CD4-positive, alpha-beta T cell treated with Interleukin-6 at 100 ng/mL for 8 hours (primary cell): ENCODE results near the gene MAB21L3.

Experiments
- DNase-seq: peaks from one replicate; pipeline ENCODE4 v3.0.0-alpha.2; 2020; ENCODE audit warnings: mixed read lengths, low spot score

The MAB21L3 gene

DNA sequence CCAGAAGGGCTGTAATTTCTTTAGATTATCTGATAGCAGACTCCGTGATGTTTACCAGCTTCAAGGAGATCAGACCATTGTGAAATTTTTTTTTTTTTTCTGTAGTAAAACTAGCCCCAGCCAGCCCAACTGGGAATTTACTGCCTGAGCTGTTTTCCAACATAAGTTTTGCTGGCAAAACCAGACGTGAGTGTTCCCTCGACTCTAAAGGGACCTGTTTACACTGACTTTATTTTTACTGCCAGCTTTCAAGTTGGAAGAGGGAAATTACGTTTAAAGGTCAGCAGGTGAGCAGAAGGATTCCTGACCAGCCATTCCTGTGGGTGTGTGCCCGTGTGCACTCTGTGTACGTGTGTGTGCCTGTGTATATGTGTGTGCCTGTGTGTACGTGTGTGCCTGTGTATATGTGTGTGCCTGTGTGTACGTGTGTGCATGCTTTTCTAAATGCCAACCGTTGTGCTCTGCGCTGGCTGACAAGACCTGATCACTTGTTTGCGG is 374 bp downstream of the MAB21L3 start:
- DNase-seq = no peak

DNA sequence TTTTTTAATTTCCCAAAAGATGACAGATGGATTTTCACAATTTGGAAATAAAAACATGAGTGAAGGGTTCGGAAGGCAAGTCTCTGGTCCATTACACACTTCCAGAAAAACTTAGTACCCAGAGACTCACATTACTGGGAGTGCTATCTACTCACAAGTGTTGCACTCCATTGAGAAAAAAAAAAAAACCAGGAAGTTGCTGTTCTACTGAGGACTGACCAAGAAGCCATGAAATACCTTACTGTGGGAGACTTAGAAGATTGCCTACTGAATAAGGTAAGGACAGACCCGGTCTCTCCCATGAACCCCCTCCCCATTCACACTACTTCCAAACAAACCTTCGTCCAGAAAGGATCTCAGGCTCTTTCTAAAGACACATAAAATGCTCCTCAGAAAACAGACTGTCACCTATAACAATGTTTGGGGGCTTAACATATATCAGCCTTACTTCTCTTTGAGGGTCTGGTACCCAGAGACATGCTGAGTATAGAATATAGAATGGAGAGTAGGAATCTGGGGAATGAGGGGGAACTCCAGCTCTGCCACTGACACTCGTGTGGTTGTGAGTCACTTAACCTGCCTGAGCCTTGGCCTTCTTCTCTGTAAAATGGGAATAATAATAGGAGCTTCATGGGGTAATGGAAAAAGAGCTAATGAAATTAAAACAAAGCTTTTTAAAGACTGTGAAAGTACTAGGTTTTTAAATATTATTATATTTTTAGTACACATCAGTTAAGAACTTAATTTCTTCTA is 1.4 kb downstream of the MAB21L3 start:
- DNase-seq = no peak

DNA sequence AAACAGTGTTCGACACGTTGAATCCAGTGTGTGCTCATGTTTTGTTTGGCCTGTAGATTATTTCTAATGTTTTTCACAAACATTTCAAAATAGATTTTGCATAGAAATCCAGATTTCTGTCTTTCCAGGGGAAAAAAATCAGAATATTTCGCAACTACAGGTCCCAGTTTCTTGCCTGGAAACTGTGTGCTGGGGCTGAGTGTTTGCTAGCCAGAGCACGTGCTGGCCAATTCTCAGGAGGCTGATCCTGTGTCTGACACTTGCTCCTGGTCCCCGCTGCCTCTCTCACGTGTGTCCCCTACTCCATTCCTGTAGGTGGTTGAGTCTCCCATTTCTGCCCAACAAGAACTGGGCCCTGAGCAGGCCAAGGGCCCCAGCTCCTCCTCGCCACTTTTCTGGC is 2.4 kb downstream of the MAB21L3 start:
- no peak for DNase-seq

DNA sequence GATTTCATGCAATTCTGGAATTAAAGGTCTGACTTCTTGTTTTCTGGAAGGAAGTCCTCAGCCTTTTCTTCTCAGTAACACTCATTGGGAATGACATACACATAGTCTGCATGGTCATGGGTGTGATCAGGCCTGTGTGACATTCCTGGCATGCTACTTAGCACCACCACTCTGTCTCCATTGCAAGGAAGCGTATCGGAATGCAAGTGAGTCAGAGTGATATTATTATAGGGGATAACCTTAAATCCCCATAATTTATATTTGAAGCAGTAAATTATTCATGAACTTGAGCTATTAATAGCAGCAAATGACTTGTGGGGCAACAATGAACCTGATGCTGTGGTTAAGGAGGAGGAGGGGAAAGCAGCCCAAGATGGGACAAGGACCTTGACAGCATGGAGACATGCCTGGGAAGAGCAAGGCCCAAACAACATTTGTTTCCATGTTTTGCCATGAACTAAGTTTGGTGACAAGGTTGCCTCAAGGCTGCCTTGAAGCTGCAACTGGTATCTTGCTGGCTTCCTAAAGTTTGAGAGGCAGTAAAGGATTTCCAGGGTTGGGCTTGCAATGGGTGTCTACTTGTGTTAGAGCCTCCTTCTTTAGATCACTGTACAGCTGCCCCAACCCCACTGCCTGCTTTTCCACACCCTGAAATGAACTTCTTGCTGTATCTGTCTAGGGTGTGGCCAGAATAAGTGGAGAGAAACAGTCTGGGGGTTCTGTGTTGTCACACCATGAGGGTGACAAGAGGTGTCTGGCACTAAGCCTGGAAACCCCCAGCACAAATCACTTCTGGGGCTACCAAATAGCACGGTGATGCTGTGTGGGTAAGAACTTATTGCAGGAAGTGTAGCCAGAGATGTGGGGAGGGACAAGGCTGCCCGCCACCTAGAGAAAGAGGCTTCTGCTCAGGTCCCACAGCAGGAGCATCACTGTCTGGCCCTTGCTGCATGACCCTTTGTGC is 4.6 kb downstream of the MAB21L3 start:
- no peak for DNase-seq

GRCh38 chr1:116118471-116118870 is 7.3 kb downstream of the MAB21L3 start:
- DNase-seq = no peak

DNA sequence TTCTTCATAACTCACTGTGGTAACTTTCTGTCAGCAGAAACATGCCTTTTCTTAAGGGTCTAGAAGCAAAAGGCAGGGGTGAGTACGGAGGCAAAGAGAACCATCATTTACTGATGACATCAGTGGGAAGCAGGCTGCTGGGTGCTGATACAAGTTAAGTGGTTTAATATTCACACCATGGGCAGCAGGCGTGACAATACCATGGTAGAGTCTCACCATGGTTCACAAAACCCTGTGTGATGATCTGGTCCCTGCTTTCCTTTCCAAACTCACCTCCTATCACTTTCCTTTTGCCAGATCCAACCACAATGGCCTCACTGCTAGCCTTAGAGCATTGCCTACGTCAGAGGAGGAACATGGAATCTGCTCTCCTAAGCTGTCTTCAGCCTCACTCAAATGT is 8.7 kb downstream of the MAB21L3 start:
- DNase-seq = no peak

DNA sequence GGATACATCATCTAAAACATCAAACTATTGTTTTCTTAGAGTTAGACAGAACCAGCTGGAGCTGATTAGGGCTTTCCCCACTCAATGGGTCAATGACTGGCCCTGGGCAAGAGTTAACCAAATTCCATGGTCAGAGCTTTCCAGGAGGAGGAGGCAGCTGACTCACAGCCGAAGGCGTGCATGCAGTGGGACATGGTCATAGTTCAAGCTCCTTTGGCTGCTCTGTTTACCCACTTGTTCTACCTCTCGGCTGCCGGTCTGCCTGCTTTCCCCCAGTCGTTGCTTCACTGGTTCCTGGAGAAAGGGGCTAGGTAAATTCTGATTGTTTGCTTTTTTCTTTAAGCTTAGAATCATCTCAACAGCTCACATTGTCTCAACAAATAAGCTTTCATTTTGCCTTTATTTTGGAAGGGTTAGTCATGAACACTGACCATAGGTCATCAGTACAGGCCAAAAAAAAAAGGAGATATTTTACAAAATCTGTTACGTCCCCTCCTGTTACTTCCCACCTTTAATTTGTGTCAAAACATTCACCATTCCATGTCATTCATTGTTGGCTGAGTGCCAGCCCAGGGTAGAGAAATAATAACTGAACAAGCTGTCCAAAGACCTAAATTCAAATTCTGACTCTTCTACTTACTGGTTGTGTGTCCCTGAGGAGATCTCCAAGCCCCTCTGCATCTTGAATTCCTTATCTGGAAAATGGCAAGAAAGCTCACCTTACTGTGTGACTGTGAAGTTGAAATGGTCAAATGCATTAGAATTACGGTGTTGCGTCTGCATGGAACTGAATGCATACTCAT is 12.0 kb downstream of the MAB21L3 start:
- DNase-seq = no peak

- no peak for DNase-seq
Observed at GRCh38 chr1:116123837-116124533, 12.8 kb downstream of the MAB21L3 start.

DNA sequence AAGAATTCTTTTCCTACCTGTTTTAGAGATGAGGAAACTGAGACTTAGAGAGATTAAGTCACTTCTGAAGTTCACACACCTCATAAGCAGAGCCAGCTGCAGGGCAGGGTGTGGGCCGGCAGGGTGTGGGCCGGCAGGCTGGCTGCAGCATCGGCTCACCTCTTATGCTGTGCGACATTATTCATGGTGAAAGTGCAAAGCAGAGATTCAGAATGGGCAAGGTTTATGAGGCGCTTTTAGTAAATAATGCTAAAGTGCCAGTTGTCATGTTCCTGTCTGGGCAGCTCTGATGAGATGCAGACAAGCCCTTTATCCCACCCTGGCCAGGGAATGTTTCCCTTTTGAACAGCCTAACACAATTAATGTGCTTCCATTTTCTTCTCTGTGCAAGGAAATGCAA is 14.6 kb downstream of the MAB21L3 start:
- no peak for DNase-seq

- no peak for DNase-seq
Observed at GRCh38 chr1:116126281-116126680, 15.1 kb downstream of the MAB21L3 start.

- DNase-seq = no peak
Observed at GRCh38 chr1:116127123-116127847, 16.1 kb downstream of the MAB21L3 start.

DNA sequence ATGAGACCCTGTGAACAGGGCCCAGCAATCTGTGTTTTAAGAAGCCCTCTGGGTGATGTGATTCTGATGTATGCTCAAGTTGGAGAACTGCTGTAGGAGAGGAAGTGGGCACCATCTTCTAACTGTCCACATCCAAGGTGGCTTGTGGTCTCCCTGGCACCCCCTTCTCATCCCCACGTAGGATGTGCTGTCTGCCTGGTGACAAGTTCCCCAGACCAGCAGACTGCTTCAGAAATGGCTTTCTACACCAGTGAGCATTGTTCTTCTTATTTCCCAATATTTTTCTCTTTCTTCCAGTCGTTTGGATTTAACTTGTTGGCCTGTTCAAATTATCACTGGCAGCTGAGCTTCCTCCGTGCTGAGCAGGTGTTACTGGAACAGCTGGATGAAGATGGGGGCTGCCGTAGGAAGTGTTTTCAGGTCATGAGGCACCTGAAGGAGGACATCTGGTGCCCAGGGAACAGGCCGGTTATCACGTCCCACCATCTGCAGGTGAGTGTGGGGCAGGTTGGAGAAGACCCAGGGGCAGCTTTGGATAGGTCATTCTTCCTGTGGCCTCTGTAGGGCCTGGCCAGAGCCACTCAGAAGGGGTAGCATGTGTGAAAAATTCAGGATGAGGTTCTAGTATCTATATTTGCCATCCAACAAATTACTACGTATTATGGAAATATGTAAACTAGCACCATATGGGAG is 16.8 kb downstream of the MAB21L3 start:
- no peak for DNase-seq

DNA sequence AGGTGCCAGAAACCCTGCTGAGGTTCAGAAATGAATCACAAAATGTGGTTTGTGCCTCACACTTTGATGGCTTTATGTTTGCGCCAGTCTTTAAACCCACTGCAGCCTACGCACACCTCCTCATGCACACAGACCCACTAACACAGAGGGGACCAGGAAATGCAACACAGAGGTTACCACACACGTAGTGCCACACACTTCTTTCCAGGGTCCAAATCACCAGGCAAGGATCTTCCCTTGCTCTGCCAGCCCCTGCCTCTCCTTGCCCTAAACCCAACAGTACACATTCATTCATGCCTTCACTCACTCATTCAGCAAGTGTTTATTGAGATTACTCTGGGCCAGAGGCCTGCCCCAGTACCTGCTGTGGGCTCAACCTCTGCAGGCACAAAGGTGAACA is 17.5 kb downstream of the MAB21L3 start:
- peak; percentile 8 for DNase-seq

GRCh38 chr1:116129537-116129936 is 18.3 kb downstream of the MAB21L3 start:
- no peak for DNase-seq

GRCh38 chr1:116130356-116130755 is 19.2 kb downstream of the MAB21L3 start:
- DNase-seq = no peak

- DNase-seq = no peak
Observed at GRCh38 chr1:116131170-116131569, 20.0 kb downstream of the MAB21L3 start.

- DNase-seq = no peak
Observed at GRCh38 chr1:116131866-116132605, 20.8 kb downstream of the MAB21L3 start.

DNA sequence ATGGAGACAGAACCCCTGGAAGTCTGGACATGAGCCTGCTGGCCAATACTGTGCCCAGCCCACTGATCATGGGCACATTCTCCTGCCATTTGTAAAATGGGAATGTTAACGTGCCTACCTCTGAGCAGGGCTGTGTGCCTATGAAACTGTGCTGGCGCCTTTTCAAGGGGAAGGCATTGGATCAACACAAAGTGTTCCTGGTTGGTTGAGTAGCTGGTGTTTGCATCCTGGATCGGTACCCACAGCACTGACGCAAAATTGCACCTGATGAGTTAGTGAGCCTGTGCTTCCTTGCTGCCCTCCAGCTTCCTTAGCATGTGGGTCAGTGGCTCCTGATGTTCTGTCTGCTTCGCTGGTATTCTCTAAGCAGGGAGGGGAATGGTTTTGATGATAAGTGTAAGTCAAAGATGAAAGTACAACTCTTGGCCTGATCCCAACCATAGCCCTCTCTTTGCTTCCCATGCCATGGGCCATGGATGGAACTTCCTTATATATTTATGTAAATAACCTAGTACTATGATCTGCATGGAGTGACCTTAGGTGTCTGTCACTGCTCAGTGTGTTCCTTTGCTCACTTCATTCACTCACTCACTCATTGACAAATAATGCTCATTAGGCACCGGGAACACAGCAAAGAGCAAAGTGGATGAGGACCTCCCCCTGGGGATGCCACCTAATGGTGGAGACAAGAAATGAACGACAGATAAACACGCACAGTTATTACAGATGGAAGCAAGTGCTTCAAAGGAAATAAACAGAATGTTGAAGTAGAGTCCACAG is 22.7 kb downstream of the MAB21L3 start:
- no peak for DNase-seq

DNA sequence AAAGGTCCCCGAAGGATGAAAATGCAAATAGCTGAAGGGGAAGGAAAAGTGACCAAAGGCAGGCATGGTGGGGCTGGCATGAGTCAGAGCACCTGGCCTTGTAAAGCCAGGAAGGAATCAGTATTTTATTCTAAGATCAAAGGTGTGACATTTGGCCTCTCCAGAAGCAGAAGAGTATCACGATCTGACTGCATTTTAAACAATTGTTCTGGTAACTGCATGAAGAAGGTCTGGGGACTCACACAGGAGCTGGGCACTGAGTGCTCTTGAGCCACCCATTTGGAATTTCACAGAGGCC is 23.2 kb downstream of the MAB21L3 start:
- DNase-seq = no peak
